Large intestine (tissue), 3 donors: Measurements from ENCODE around the gene RGSL1. TPM values are rescaled to one million over a fixed set of nuclear protein-coding genes. Genes with fewer than 3 reads are reported as not detected.
A peak's percentile ranks its signal among the peaks of the same experiment; 100 is the strongest.

ENCODE experiments used
- DNase-seq, 2 donors: peaks; one replicate each; pipeline versions ENCODE4 v3.0.0 to v3.0.0-alpha.2; 2013
- H3K27ac ChIP-seq: one replicate; pipeline ENCODE4 v1.5.1; 2013; ENCODE audit warnings: low read length
- H3K27me3 ChIP-seq: 2 replicates; pipeline ENCODE4 v1.6.1; 2013; ENCODE audit warnings: low read length; ENCODE audit not compliant: control insufficient read depth, insufficient read depth
- H3K36me3 ChIP-seq: 2 replicates; pipeline ENCODE4 v1.6.1; 2013; ENCODE audit warnings: low read length; ENCODE audit not compliant: control insufficient read depth, insufficient read depth
- H3K4me1 ChIP-seq: one replicate; pipeline ENCODE4 v1.6.1; 2013; ENCODE audit warnings: low read length; ENCODE audit not compliant: control insufficient read depth, insufficient read depth
- H3K4me3 ChIP-seq: one replicate; pipeline ENCODE4 v1.5.1; 2013; ENCODE audit warnings: low read length
- H3K9me3 ChIP-seq: one replicate; pipeline ENCODE4 v1.6.1; 2013; ENCODE audit warnings: mild to moderate bottlenecking, low read depth, low read length, moderate library complexity; ENCODE audit not compliant: control insufficient read depth
- WGBS: methylation state at CpG from one replicate; pipeline ENCODE4 v1.1.5; 2013; ENCODE audit warnings: low lambda C conversion rate; ENCODE audit not compliant: insufficient coverage; 5-methylcytosine and 5-hydroxymethylcytosine counted together
- polyA plus RNA-seq: library from polyadenylated mRNA; unstranded; fragments of 120-200 nt; gene quantifications from one replicate; pipeline ENCODE4 v1.2.1, GENCODE V29; 2013

Gene RGSL1
- polyA plus RNA-seq, 1 donor, result not detected

GRCh38 chr1:182586380-182586779 lies 136.4 kb downstream of the RGSL1 start:
- no peak overlapping the region for H3K27ac ChIP-seq
- peaks cover 23% of the 10 kb centered on the region for H3K36me3 ChIP-seq
- H3K4me1 ChIP-seq, result no peaks in the 10 kb centered on the region
- H3K9me3 ChIP-seq, result no peaks in the 10 kb centered on the region
- DNase-seq, result no peak
- H3K27me3 ChIP-seq, result no peaks in the 10 kb centered on the region
- WGBS, result no CpG with 5 or more reads among the region's 11 CpGs
- no peak overlapping the region for H3K4me3 ChIP-seq

GRCh38 chr1:182587093-182587492 lies 137.1 kb downstream of the RGSL1 start:
- no peak overlapping the region for H3K27ac ChIP-seq
- H3K4me1 ChIP-seq, result no peaks in the 10 kb centered on the region
- no peak overlapping the region for H3K4me3 ChIP-seq
- no peaks in the 10 kb centered on the region for H3K27me3 ChIP-seq
- WGBS, result 0% methylated on average over 1 of the region's 1 CpG
- peaks cover 19% of the 10 kb centered on the region for H3K36me3 ChIP-seq
- H3K9me3 ChIP-seq, result no peaks in the 10 kb centered on the region
- no peak for DNase-seq

- Histone ChIP-seq H3K9me3 (no peaks in the 10 kb centered on the region), H3K27me3 (no peaks in the 10 kb centered on the region), H3K36me3 (peaks cover 11% of the 10 kb centered on the region), H3K27ac (peak overlapping the region; percentile 98), H3K4me1 (no peaks in the 10 kb centered on the region), H3K4me3 (peak overlapping the region; percentile 72)
- WGBS, result 100% methylated on average over 1 of the region's 4 CpGs
- DNase-seq, result peak in 1 of 2 donors; percentile 72
Measured at GRCh38 chr1:182587666-182588499, 137.9 kb downstream of the RGSL1 start.

GRCh38 chr1:182588500-182589396 lies 138.8 kb downstream of the RGSL1 start, which contains the start of gene RNASEL:
Gene RNASEL (minus strand): TSS chr1:182589256. CDS start chr1:182586806, 2,450 bp downstream.
- DNase-seq, result peak; percentile 83 to 90
- Histone ChIP-seq H3K36me3 (peaks cover 4% of the 10 kb centered on the region), H3K4me3 (peak within 1 kb of the TSS; percentile 72), H3K4me1 (no peaks in the 10 kb centered on the region), H3K9me3 (no peaks in the 10 kb centered on the region), H3K27me3 (no peaks in the 10 kb centered on the region), H3K27ac (peak within 1 kb of the TSS; percentile 98)
- 0% methylated on average over 3 of the region's 20 CpGs for WGBS

GRCh38 chr1:182589520-182589919 lies 139.6 kb downstream of the RGSL1 start:
- Histone ChIP-seq H3K4me1 (no peaks in the 10 kb centered on the region), H3K27ac (peak overlapping the region; percentile 98), H3K4me3 (no peak overlapping the region), H3K27me3 (no peaks in the 10 kb centered on the region), H3K9me3 (no peaks in the 10 kb centered on the region), H3K36me3 (peaks cover 4% of the 10 kb centered on the region)
- no peak for DNase-seq
- WGBS, result no CpG with 5 or more reads among the region's 3 CpGs

- no peaks in the 10 kb centered on the region for H3K4me1 ChIP-seq
- no peaks in the 10 kb centered on the region for H3K27me3 ChIP-seq
- H3K36me3 ChIP-seq, result peaks cover 4% of the 10 kb centered on the region
- H3K27ac ChIP-seq, result no peak overlapping the region
- no peak for DNase-seq
- WGBS, result no CpG with 5 or more reads among the region's 5 CpGs
- H3K9me3 ChIP-seq, result no peaks in the 10 kb centered on the region
- no peak overlapping the region for H3K4me3 ChIP-seq
Measured at GRCh38 chr1:182589931-182590330, 140.0 kb downstream of the RGSL1 start.

GRCh38 chr1:182595641-182596240 lies 145.8 kb downstream of the RGSL1 start:
- Histone ChIP-seq H3K9me3 (no peaks in the 10 kb centered on the region), H3K27me3 (no peaks in the 10 kb centered on the region), H3K36me3 (no peaks in the 10 kb centered on the region), H3K4me3 (no peak overlapping the region), H3K27ac (no peak overlapping the region), H3K4me1 (no peaks in the 10 kb centered on the region)
- DNase-seq, result peak in 1 of 2 donors; percentile 35
- 100% methylated on average over 1 of the region's 4 CpGs for WGBS

GRCh38 chr1:182596934-182597333 lies 147.0 kb downstream of the RGSL1 start:
- no peak overlapping the region for H3K4me3 ChIP-seq
- H3K9me3 ChIP-seq, result no peaks in the 10 kb centered on the region
- H3K4me1 ChIP-seq, result no peaks in the 10 kb centered on the region
- no peaks in the 10 kb centered on the region for H3K36me3 ChIP-seq
- no peak overlapping the region for H3K27ac ChIP-seq
- 80% methylated on average over 2 of the region's 6 CpGs for WGBS
- H3K27me3 ChIP-seq, result no peaks in the 10 kb centered on the region
- DNase-seq, result no peak

GRCh38 chr1:182598296-182598695 lies 148.3 kb downstream of the RGSL1 start:
- no CpG with 5 or more reads among the region's 5 CpGs for WGBS
- Histone ChIP-seq H3K4me1 (no peaks in the 10 kb centered on the region), H3K27ac (no peak overlapping the region), H3K36me3 (no peaks in the 10 kb centered on the region), H3K9me3 (no peaks in the 10 kb centered on the region), H3K4me3 (no peak overlapping the region), H3K27me3 (peaks cover 5% of the 10 kb centered on the region)
- DNase-seq, result no peak

- DNase-seq, result no peak
- Histone ChIP-seq H3K36me3 (no peaks in the 10 kb centered on the region), H3K4me1 (peaks cover 7% of the 10 kb centered on the region), H3K27ac (no peak overlapping the region), H3K4me3 (no peak overlapping the region), H3K27me3 (peaks cover 13% of the 10 kb centered on the region), H3K9me3 (no peaks in the 10 kb centered on the region)
- WGBS, result no CpG with 5 or more reads among the region's 6 CpGs
Measured at GRCh38 chr1:182599339-182599738, 149.4 kb downstream of the RGSL1 start.
